GM18951 (cell line): ENCODE results near the gene EVA1C.

Source experiments
- POLR2A ChIP-seq: IDR thresholded peaks from 4 replicates; pipeline ENCODE4 v1.6.1; 2011; ENCODE audit warnings: mild to moderate bottlenecking; ENCODE audit not compliant: insufficient read length, insufficient read depth; ENCODE audit errors: extremely low read depth
- in situ Hi-C: fragments of 300-500 bp; cut with MboI; formaldehyde crosslinking; loops from one replicate; pipeline ENCODE4 v1.12.0; 2022; ENCODE audit warnings: low sequenced_read_pairs, mixed read lengths, inconsistent platforms; ENCODE audit not compliant: unreplicated experiment

The EVA1C gene

DNA sequence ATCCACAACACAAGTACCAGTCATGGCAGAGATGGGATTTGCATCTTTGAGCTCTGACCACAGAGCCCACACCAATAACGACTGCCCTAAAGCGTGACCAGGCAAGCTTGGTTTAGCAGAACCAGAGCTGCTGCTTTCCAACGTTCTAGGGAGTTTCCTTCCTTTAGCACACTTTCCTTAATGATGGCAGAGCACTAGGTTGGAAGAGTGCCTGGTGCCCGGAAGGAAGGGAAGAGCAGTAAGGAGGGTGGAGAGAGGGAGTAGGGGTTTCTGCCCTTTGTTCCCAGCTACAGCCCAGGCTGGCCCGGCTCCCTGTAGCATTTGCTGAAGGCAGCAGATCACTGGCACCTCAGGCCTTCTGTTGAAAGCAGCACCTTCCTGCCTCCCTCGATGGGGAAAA is 6.1 kb upstream of the EVA1C start:
- in situ Hi-C loops = loop anchor here (10.0 kb wide), 1 partner anchor 198 kb away; no protein-coding TSS in a partner anchor

DNA sequence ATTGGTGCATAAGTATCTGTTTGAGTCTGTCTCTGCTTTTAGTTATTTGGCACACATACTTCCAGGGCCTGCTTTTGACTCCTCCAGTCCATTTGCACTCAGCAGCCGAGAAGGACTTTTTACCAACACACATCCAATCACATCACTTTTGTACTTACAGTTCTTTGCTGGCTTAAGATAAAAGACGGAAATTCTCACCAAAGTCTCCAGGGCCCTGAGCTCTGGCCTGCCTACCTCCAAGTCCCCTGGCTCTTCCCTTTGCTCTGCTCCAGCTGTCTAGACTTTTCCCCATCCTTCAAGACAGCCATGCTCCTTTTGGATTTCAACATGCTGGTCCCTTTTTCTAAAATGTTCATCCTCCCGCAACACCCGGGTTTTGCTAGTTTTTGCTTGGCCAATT is 2.2 kb upstream of the EVA1C start:
- in situ Hi-C loops = no loop called here
- TF ChIP-seq POLR2A = no peak

More for the DNA sequence above, 6.1 kb upstream of the EVA1C start:
- TF ChIP-seq POLR2A = no peak

DNA sequence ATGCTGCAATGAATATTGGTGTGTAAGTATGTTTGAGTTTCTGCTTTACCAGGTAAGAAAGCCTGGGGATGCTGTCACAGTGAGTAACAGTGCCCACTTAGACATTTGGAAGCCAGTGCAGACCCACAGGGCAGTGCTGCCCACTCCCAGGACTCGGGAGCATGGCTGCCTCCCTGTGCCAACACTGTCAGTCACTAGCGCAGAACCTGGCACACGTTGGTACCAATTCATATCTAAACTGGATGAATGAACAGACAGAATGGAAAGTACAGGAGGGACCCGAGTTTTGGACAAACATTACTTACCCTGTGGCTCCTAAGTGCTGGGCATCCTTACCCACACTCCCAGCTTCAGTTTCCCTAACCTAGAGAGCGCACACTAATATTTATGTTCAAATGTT is 1.6 kb upstream of the EVA1C start:
- TF ChIP-seq POLR2A = no peak
- in situ Hi-C loops = no loop called here

DNA sequence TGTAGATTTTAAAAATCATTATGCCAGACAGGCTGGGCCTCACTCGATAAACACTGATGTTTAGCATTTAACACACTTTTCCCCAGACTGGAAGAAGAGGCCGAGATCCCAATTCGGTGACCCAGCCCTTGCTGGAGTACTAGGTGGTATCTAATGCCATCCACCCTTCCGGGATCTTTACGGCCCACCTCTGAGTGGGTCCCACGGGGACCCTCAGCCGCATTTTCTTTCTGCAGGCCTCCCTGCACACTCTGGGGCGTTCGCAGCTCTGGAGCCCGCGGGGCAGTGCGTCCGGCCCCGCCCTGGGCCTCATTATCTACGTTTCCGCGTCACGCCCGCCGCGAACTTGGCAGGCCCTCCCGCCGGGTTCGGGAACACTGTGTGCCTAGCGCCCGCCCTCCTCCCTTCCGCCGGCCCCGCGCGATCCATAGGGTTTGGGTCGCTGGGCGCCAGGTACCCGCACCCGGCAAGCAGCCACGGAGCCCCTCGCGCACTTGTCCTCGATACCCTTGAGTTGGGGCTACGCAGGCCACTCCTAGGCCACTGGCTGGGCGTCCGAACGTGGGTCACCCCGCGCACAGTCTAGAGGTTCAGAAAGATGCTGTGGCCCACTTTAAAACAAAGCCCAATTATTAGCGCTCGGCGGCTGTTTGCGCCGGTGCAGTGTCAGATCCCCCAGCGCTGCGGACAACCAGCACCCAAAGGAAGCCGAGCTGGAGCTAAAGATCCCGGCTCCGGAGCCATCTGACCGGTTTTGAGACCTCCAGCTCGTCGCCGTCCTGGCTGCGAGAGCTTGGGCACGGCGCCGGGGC is 950 bp upstream of the EVA1C start:
- TF ChIP-seq POLR2A = no peak
- in situ Hi-C loops = no loop called here

DNA sequence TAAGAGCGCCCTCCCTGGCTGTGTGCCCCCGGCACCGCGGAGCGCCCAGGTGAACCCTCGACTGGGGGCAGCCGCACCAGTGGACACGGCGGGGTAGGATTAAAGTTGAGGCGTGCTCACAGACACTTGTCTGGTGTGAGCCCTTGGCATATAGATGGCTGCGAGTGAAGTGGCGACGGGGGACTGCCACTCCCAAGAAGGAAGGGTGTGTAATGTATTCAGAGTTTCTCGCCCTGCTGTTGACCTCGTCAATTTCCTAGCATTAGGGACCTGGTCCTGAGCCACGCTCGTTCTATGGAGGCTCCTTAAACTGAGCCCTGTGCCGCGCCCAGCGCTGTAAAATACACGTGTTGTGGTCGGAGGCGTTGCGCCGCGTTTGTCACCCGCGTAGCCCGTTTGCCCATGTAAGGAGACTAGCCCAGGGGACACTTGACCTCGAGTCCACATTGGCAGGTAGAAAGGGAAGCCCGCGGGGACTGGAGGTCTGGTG is 554 bp downstream of the EVA1C start:
- TF ChIP-seq POLR2A = no peak
- in situ Hi-C loops = no loop called here

DNA sequence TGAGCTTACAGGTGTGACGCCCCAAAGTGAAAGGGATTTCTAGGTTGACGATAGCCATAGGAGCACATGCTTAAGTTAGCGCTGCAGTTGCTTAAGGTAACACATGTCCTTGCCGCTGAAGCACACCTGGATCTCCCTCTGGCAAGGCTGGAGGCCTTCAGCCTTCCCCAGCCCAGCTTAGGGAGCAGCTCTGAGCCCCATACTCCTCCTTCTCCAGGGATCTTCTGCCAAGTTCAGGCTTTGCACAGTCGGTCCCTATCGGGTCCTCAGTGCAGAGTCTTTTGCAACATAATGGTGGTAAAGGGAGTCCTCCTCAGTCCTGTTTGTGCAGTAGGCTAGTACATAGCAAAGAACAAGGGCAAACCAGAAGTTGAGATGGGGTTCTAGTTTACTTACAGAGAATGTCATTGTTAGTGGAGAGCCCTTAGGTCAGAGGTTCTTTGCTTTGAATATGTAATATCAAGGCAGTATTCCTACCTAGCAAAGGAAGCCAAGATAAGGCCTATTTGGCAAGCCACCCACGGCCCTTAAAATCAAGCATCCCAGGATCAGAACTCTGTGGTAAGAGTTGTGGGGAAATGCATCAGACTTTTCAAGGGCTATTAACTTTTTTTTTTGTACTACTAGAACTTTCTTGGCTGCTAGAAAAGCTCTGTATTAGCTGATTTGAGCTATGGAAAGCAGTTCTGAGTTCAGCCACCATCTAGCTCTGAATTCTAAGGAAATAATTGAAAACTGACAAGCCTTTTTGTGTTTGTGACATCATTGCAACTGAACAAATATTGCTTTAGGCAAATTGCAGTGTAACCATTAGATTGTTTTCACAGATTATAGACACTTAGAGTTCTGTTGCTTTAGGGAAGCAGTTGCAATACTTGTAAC is 1.4 kb downstream of the EVA1C start:
- TF ChIP-seq POLR2A = no peak
- in situ Hi-C loops = no loop called here

DNA sequence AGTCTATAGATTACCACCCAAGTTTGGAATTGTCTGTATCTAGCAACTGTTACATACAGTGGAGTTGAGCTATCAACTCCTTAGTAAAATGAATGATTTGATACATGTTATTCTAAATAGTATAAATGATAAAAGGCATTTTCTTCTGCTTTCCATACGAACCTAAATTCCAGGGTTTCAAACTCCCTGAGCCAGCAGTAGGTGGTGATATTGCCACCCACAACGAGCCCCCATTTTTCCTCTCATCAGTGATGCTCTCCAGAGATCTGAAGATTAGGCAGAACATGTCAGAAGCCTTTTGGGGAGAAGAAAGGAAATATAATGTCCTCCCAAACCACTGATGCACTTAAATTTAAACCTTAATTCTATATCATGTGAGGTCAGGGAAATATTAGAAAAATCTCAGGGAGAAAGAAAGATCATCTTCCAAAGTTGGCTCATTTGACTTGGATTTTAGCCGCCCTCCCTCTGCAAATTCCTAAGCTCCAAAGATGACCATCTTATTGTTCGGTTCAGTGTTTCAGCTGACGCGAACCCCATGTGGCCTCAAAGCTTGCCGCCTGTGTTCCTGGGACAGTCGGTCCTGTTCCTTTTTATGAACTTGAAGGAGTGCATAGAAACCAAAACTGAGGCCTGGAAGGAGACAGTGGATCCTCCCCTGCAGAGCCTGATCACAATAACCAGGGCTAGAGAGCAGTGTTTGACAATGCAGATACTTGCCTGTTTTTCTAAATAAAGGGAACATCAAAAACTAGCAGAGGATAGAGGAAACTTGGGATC is 2.3 kb downstream of the EVA1C start:
- in situ Hi-C loops = no loop called here
- TF ChIP-seq POLR2A = no peak

DNA sequence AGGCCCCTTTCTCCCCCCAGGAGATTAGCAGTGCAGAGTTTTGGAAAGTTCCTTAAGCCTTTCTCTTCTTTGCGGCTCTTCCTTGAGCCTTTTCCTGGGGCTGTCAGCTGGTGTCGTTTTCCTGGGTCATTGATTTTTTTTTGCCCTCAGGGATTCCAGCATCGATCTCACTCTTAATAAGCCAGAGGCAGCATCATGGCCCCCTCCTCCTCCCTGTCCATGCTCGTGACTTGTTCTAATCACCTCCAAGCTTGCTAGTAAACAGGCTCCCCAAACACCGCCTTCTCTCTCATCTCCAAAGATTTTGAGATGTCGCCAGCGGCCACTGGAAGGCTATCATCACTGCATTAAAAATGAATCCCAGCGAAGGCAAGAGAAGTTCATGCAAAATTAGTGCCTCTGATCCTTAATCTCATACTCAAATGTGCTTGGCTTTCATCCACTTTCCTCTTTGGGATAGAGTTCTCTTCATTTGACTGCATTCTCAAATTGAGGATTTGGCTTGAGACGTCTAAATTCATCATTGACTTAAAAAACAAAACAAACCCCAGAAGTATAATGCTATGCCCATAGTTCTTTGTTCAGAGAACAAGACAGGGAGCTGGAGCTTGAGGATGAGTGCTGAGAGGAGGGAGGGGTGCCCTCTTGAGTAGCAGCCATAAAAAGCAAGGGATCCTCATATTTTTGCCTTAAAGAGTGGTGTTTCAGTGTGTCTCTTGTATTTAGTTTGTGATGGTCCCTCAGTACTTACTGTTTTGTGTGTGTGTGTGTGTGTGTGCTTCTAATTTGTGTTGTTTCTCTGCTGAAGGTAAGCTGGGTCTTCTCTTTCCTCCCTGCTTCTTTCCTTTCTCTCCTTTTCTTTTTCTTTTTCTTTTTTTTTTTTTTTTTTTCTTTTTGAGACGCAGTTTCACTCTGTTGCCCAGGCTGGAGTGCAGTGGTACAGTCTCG is 3.2 kb downstream of the EVA1C start:
- TF ChIP-seq POLR2A = no peak
- in situ Hi-C loops = no loop called here

DNA sequence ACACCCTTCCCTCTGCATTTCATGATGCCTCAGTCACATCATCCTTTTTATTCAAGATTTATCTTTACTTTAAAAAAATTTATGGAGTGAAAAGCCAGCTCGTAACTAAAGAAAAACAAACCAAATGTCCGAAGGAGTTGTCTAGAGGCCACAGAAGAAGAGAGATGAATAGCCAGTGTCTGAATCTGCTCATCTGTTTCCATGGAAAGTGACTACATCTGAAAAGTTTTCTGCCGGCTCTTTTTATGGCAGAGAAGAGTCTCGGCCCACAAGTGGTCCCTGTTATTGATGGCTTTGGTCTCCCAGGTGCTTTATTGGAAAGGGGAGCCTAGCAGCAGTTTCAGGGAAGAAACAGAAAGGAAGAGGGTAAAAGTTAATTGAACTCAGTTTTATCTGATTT is 5.6 kb downstream of the EVA1C start:
- no peak for TF ChIP-seq POLR2A
- in situ Hi-C loops = no loop called here

DNA sequence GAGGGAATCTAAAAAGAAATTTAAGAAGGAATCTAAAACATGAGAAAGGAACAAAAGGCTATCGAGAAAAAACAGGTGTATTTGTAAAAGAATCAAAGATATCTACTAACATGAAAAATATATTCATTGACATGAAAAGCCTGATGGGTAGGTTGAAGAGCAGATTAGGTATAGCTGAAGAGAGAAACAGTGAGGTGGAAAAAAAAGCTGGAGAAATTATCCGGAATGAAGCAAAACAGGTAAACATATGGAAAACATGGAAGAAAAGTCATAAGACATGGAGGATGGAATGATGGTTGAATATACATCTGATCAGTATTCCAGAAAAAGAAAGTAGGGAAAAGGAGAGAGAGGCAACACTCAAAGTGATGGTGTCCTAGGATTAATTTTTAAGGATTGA is 9.6 kb downstream of the EVA1C start:
- no peak for TF ChIP-seq POLR2A
- in situ Hi-C loops = no loop called here

DNA sequence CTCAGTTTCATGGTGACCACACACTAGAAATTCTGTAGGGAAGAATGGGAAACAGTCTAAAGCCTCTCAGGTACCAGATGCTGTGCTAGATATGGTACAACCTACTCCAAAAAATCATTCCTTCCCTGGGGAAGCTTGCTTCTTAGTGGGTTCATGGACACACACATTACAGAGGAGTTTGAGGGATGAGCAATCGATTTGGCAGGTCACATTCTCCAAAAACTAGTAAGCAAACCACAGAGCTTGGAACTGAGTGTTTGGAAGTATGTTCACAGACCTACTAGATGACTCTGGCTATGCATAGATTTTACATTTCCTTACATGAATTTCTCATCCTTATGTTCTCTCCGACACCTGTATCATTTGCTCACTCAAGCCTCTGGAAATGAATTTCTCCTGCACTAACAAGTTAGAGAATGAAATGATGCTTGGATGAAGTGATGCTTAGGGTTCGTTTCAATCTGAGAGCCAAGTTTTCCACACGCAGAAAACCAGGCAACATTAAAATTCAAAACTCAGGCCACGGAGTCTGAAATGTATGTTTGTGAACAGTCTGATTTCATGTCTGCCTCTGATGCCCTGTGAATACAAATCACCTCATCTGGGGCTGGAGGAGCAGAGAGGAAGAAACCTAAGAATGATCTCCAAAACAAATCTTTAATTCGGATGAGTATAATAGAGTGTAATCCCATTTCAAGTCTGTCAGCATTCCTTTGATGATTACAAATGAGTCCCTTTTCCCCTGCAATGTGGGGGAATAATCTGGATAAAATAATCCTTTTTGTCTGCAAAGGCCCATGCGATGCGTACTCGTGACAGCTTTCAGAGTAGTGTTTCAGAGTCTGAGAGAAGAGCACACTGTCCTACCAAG is 11.0 kb downstream of the EVA1C start:
- TF ChIP-seq POLR2A = no peak
- in situ Hi-C loops = no loop called here
